GM10266 (cell line): ENCODE measurements around the gene CHST6.

Experiments
- DNase-seq: peaks from one replicate; pipeline ENCODE4 v3.0.0; 2012; ENCODE audit errors: extremely low spot score
- CTCF ChIP-seq: IDR thresholded peaks from 2 replicates; pipeline ENCODE4 v1.5.1; 2012; ENCODE audit warnings: mild to moderate bottlenecking, low read depth; ENCODE audit not compliant: control insufficient read depth, insufficient read depth; ENCODE audit errors: missing control alignments

CHST6 gene

GRCh38 chr16:75452464-75453190 is 42.6 kb downstream of the CHST6 start:
- no peak for TF ChIP-seq CTCF
- no peak for DNase-seq

- no peak for TF ChIP-seq CTCF
- DNase-seq, result no peak
These were observed 48.8 kb downstream of the CHST6 start for GRCh38 chr16:75446416-75446815.

DNA sequence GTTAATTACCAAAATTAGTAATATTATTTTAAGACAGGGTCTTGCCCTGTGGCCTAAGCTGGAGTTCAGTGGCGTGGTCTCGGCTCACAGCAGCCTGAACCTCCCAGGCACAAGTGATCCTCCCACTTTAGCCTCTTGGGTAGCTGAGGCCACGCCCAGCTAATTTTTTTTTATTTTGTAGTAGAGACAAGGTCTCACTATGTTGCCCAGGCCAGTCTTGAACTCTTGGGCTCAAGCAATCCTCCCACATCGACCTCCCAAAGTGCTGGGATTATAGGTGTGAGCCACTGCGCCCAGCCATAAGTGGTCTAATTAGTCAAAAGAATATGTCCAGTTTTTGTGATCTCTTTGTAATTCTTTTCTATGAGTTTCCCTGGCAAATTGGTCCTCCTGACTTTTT is 49.9 kb downstream of the CHST6 start:
- no peak for DNase-seq
- TF ChIP-seq CTCF, result no peak

DNA sequence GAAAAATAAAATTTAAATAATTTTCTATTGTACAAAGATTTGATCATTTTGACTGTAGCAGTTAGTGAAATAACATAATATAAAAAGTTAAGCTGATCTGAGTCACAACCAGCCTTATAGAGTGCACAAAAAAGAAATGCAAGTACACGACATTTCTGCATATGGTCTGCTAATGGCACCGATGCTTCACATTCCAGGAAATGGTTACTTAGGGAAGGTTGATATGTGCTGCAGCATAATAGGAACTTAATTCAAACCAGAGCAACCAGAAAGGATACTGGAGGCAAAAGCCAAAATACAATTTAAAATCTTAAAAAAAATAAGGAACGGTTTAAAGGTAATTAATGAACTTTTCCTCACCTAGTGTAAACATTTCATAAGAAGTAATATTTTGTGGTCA is 51.9 kb downstream of the CHST6 start:
- TF ChIP-seq CTCF, result no peak
- no peak for DNase-seq

- peak; percentile 74 for DNase-seq
- no peak for TF ChIP-seq CTCF
These were observed 61.4 kb downstream of the CHST6 start for GRCh38 chr16:75433732-75434413.

- TF ChIP-seq CTCF, result no peak
- peak; percentile 95 for DNase-seq
These were observed 62.2 kb downstream of the CHST6 start, which contains the start of gene CFDP1 for GRCh38 chr16:75432828-75433731. Gene CFDP1, minus strand, starts transcription at chr16:75433503. Its CDS starts 151 bp downstream, at chr16:75433352.
